Endothelial cell of umbilical vein (primary cell): Measurements from ENCODE around the gene MAST1. TPM values are rescaled to one million over a fixed set of nuclear protein-coding genes. Genes with fewer than 3 reads are reported as not detected.
A peak's percentile ranks its signal among the peaks of the same experiment; 100 is the strongest.

Experiments used
- BruUV-seq: library from RNA; stranded (reverse); fragments of 400-500 nt; replicated peaks from 2 replicates; lab custom pipeline; 2021; lab: Mats Ljungman, UMichigan
- CTCF ChIA-PET: fragments of 300-600, 350-600 bp; sonication (Branson Sonifier 250); formaldehyde crosslinking; loops from one replicate; lab custom pipeline; 2021; ENCODE audit warnings: antibody characterized with exemption, inconsistent platforms; lab: Charles Lee
- POLR2A ChIA-PET: fragments of 300-600, 350-600 bp; sonication (Branson Sonifier 250); formaldehyde crosslinking; loops from one replicate; lab custom pipeline; 2021; ENCODE audit warnings: antibody characterized with exemption, inconsistent platforms; lab: Charles Lee
- DNase-seq: peaks from one replicate; pipeline ENCODE4 v3.0.0-alpha.2; 2011; ENCODE audit warnings: low read depth, low spot score
- FAIRE-seq: peaks from 2 replicates; lab custom pipeline; 2011; peaks lifted over from hg19 to GRCh38; lab: Jason Lieb, UNC
- H2AFZ ChIP-seq: 2 replicates; pipeline ENCODE4 v1.6.0; 2012; ENCODE audit warnings: low read depth, low read length, control low read depth, inconsistent platforms
- H3K27ac ChIP-seq: 2 replicates; pipeline ENCODE4 v1.5.1; 2011; ENCODE audit warnings: low read depth, mild to moderate bottlenecking, control low read depth, low read length, moderate library complexity; ENCODE audit not compliant: insufficient read depth
- H3K27me3 ChIP-seq, 2 experiments: 2 replicates each; pipeline versions ENCODE4 v1.6.0 to v1.6.1; 2011; ENCODE audit warnings: low read length in 2 of 2, mixed read lengths in 1 of 2; ENCODE audit not compliant: control insufficient read depth in 2 of 2, insufficient read depth in 2 of 2
- H3K36me3 ChIP-seq, 2 experiments: 2 replicates in 1 of 2; 3 replicates in 1 of 2; pipeline ENCODE4 v1.5.1; 2011; ENCODE audit warnings: low read length in 2 of 2, mild to moderate bottlenecking in 1 of 2, moderate library complexity in 1 of 2; ENCODE audit not compliant: control insufficient read depth in 2 of 2, insufficient read depth in 2 of 2; ENCODE audit errors: extremely low read depth in 1 of 2
- H3K4me1 ChIP-seq: 3 replicates; pipeline ENCODE4 v1.5.1; 2011; ENCODE audit warnings: mild to moderate bottlenecking, low read length; ENCODE audit not compliant: control insufficient read depth, insufficient read depth; ENCODE audit errors: extremely low read depth
- H3K4me2 ChIP-seq: 2 replicates; pipeline ENCODE4 v1.6.1; 2011; ENCODE audit warnings: low read length, control low read depth, mixed read lengths; ENCODE audit not compliant: insufficient read depth
- H3K4me3 ChIP-seq, 3 experiments: fragments of 200-600 bp in 1 of 3; sonication (generic), shearing (Covaris generic) in 1 of 3; replicated peaks in 1 of 3; 2 replicates each; pipeline ENCODE4 v1.5.1; 2011 to 2016; ENCODE audit warnings: control low read depth in 3 of 3, low read length in 3 of 3, mild to moderate bottlenecking in 2 of 3, inconsistent platforms in 1 of 3, low read depth in 1 of 3, moderate library complexity in 1 of 3; ENCODE audit not compliant: insufficient read depth in 1 of 3
- H3K79me2 ChIP-seq: 2 replicates; pipeline ENCODE4 v1.6.0; 2012; ENCODE audit warnings: low read length, inconsistent platforms; ENCODE audit not compliant: control insufficient read depth, insufficient read depth
- H3K9ac ChIP-seq: replicated peaks from 2 replicates; pipeline ENCODE3; 2011; ENCODE audit warnings: low read length, control low read depth; ENCODE audit not compliant: insufficient read depth; ENCODE audit errors: extremely low read depth
- H3K9me1 ChIP-seq: replicated peaks from 3 replicates; pipeline ENCODE4 v1.6.0; 2011; ENCODE audit warnings: mild to moderate bottlenecking, low read length; ENCODE audit not compliant: control insufficient read depth, insufficient read depth; ENCODE audit errors: extremely low read depth
- H3K9me3 ChIP-seq: replicated peaks from 2 replicates; pipeline ENCODE4 v1.5.1; 2012; ENCODE audit warnings: low read length, inconsistent platforms; ENCODE audit not compliant: control insufficient read depth, insufficient read depth
- H4K20me1 ChIP-seq: replicated peaks from 2 replicates; pipeline ENCODE3; 2011; ENCODE audit warnings: mild to moderate bottlenecking, low read length; ENCODE audit not compliant: control insufficient read depth, insufficient read depth; ENCODE audit errors: extremely low read depth
- CTCF ChIP-seq, 2 donors: IDR thresholded peaks; 1 replicate in 1 of 2; 2 replicates in 1 of 2; pipeline ENCODE4 v1.5.1; 2011; ENCODE audit warnings: low read length in 2 of 2, mild to moderate bottlenecking in 2 of 2, moderate library complexity in 2 of 2, control low read depth in 1 of 2, inconsistent platforms in 1 of 2, low read depth in 1 of 2; ENCODE audit not compliant: insufficient read depth in 1 of 2; ENCODE audit errors: extremely low read depth in 1 of 2
- FOS ChIP-seq: IDR thresholded peaks from 2 replicates; pipeline ENCODE4 v1.6.1; 2011; ENCODE audit warnings: mild to moderate bottlenecking, low read length, moderate library complexity, borderline replicate concordance; ENCODE audit not compliant: insufficient read depth
- GATA2 ChIP-seq: IDR thresholded peaks from 2 replicates; pipeline ENCODE4 v1.7.0; 2011; ENCODE audit warnings: low read depth, mild to moderate bottlenecking, moderate library complexity, mixed read lengths, low read length; ENCODE audit not compliant: insufficient read length, insufficient read depth
- JUN ChIP-seq: IDR thresholded peaks from 2 replicates; pipeline ENCODE4 v1.6.1; 2011; ENCODE audit warnings: borderline replicate concordance, low read depth; ENCODE audit not compliant: insufficient read length, insufficient read depth
- MYC ChIP-seq: IDR thresholded peaks from one replicate; pipeline ENCODE4 v1.6.1; 2011; ENCODE audit warnings: mild to moderate bottlenecking, low read depth, low read length
- POLR2AphosphoS5 ChIP-seq: IDR thresholded peaks from 2 replicates; pipeline ENCODE4 v1.6.1; 2012; ENCODE audit warnings: low read depth, mild to moderate bottlenecking, control low read depth, low read length, moderate library complexity; ENCODE audit not compliant: insufficient read depth
- dilution Hi-C: fragments of 300-500 bp; cut with MboI; formaldehyde crosslinking; loops from one replicate; pipeline ENCODE4 v1.15.0; 2019; ENCODE audit warnings: low sequenced_read_pairs; ENCODE audit not compliant: extremely low pct_ligation_motif_present
- intact Hi-C: fragments of 100-400 bp; cut with micrococcal nuclease; formaldehyde crosslinking; loops from one replicate; pipeline ENCODE4 v1.10.0; 2022
- polyA plus RNA-seq, 4 experiments: library from polyadenylated mRNA; depleted of rRNA in 3 of 4; stranded (reverse) in 3 of 4; unstranded in 1 of 4; fragments of >200 nt; gene quantifications; 2 replicates each; pipeline versions ENCODE4 v1.2.1 to v1.2.3, GENCODE V29; 2011 to 2012; ENCODE audit warnings: missing spikeins in 1 of 4
- total RNA-seq: library from RNA; stranded (reverse); gene quantifications from 2 replicates; pipeline ENCODE4 v1.2.3, GENCODE V29; 2021

Gene MAST1
- total and polyA plus RNA-seq, 2 donors (not counting 3 experiments of a cell fraction or from before 2014, with no cell fraction given): 0.13 to 0.46 TPM

GRCh38 chr19:12886651-12886968, 48.3 kb downstream of the MAST1 start:
- no peak overlapping the region for H3K4me2 ChIP-seq
- H3K36me3 ChIP-seq: no peaks in the 10 kb centered on the region
- FAIRE-seq: peak; percentile 15
- H2AFZ ChIP-seq: no peak overlapping the region
- no peak overlapping the region for H3K27ac ChIP-seq
- ChIA-PET POLR2A (no interaction called here), CTCF (interaction anchor here (0.6 kb wide), 1 partner anchor 346 kb away, joined by 4 read pairs; no protein-coding TSS in a partner anchor)
- H3K4me3 ChIP-seq: no peak overlapping the region
- intact Hi-C loops: no loop called here
- no peaks in the 10 kb centered on the region for H4K20me1 ChIP-seq
- H3K27me3 ChIP-seq: peaks cover 12 to 22% of the 10 kb centered on the region in 2 experiments
- no TSS peak for BruUV-seq
- H3K79me2 ChIP-seq: no peaks in the 10 kb centered on the region
- TF ChIP-seq FOS (no peak), CTCF (IDR thresholded peaks at IDR 0.05; ENCODE audit: extremely low read depth in 1 of 2, insufficient read depth in 1 of 2, low read depth in 1 of 2, low read length in 2 of 2) (no peak), GATA2 (no peak), POLR2AphosphoS5 (no peak), MYC (no peak), JUN (no peak)
- H3K9me1 ChIP-seq: no peaks in the 10 kb centered on the region
- no peak for DNase-seq
- dilution Hi-C loops: no loop called here
- no peaks in the 10 kb centered on the region for H3K9me3 ChIP-seq
- H3K9ac ChIP-seq: no peak overlapping the region
- H3K4me1 ChIP-seq: peaks cover 5% of the 10 kb centered on the region
